HT-29 (cell line): ENCODE measurements around the gene AHSA1. TPM values are rescaled to one million over a fixed set of nuclear protein-coding genes. Genes with fewer than 3 reads are reported as not detected.

ENCODE experiments used
- DNase-seq: peaks from one replicate; pipeline ENCODE4 v3.0.0-alpha.2; 2015; ENCODE audit warnings: low spot score
- small RNA-seq: library from RNA; depleted of rRNA; stranded (forward); fragments of <200 nt; gene quantifications from one replicate; pipeline ENCODE3, GENCODE V24; 2014
- total RNA-seq: library from RNA; depleted of rRNA; stranded (reverse); fragments of >200 nt; shearing (Covaris generic); gene quantifications from 2 replicates; pipeline ENCODE4 v1.2.3, GENCODE V29; 2014; rRNA removed

AHSA1 gene
- total RNA-seq, 1 experiment from 2014 or later: 118 TPM

DNA sequence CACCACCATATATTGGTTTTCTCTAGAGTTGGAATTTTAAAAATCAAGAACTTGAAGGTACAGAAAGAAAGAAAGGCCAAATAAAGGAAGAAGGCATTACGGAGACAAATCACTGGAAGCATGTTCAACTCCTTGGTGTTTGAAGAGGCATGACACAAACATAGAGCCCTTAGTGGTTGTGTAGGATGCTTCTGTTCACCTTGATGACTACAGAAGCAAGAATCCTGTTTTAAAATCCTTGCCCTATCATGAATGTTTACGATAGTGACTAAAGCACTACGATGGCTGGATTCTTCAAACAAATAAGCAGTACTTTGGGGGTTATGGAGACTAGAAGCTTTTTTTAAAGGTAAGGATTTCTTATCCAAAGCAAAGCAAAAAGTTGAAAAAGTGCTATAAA is 51.0 kb downstream of the AHSA1 start:
- no peak for DNase-seq

DNA sequence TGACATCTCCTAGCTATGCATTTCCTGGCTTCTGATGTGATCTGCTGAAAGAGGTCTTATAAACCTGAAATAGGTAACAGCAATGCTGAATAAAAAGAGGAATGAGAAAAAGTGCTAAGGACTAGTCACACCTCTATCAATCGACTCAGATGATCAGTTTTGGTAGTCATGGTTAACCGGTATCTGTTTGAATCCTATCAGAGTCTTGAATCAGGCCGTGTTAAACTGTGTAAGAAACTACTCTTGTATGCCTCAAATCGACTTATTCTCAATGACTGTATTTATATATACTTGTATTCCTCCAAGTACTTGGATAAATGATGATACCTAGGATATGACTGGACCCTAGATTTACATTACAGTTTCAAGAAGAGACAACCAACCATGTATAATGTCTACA is 51.5 kb downstream of the AHSA1 start:
- no peak for DNase-seq

DNA sequence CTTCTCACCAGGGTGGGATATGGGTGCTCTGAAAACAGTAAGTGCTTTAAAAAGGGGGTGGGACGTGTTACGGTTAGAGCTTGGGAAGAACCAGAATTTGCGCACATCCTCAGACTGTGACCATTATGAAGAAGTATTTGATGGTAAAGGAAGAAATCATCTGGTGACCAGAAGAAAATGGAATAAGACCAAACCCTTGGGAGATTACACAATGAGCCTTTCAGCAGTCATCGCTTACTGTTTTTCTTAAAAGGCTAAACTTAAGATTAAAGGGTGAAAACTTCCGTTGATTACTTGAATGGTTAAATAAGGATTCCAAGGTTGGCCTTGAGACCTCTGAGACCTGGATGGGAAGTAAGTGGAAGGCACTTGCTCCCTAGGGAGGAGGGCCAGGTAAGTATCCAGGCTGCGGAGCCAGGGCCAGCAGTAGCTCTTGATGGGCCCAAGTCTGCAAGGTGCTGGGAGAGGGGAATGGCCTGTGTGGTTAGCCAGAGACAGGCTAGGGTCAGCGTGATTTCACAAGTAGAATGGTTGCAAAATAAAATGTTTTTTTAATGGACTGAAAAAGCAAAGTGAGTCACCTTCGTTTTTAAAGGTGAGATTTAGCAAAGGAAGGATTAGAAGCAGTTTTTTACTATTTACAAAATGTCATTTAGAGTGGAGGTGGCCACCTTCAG is 53.7 kb downstream of the AHSA1 start:
- DNase-seq: no peak

DNA sequence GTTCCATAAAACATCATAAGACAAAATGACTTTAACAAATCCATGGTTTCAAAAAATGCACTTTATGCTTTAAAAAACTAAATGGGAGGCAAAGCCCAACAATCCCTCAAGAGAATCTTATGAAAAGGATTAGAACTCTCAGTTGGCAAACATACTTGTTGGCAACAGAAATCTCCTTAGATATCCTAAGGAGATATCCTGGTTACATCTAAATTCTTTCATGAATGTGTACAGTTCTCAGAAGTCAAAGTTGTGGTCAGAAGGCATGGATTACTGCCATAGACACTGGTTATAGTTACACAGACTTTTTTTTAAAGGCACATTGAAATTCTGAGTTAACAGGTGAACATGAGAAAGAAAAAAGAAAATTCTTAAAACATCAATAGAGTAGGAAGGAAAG is 58.2 kb downstream of the AHSA1 start:
- DNase-seq: no peak

Small RNAs within 50 kb of the gene (small RNA-seq; reads per million reads assigned to genes)
- gene RF00404: not detected

Other genes with a start within 250 kb of the AHSA1 start
- gene NGB, start 186.9 kb upstream of the AHSA1 start, total RNA-seq: not detected in 2 replicates
- 17.9 and 34.2 TPM in 2 replicates for gene POMT2, start 137.2 kb upstream of the AHSA1 start, total RNA-seq
- 20.4 and 25.6 TPM in 2 replicates for gene GSTZ1, start 137.1 kb upstream of the AHSA1 start, total RNA-seq
- 2.9 and 3.1 TPM in 2 replicates for gene TMED8, start 81.0 kb upstream of the AHSA1 start, total RNA-seq
- 0.20 and 0.23 TPM in 2 replicates for gene SAMD15, start 80.7 kb upstream of the AHSA1 start, total RNA-seq
- gene NOXRED1, start 34.6 kb upstream of the AHSA1 start, total RNA-seq: not detected in 2 replicates
- 6.3 and 6.6 TPM in 2 replicates for gene VIPAS39, start 492 bp upstream of the AHSA1 start, total RNA-seq
- not detected in 2 replicates for gene ISM2, start 40.7 kb downstream of the AHSA1 start, total RNA-seq
- 22.9 and 28.0 TPM in 2 replicates for gene SPTLC2, start 158.5 kb downstream of the AHSA1 start, total RNA-seq
- 4.2 and 4.6 TPM in 2 replicates for gene ALKBH1, start 249.9 kb downstream of the AHSA1 start, total RNA-seq